Measurements from ENCODE around the gene CFAP20DC.
"Not testable (repeated sequence)": the region's sequence is repeated elsewhere in the genome, so short reads cannot be mapped to it uniquely, and the experiment has no call there.

CFAP20DC gene

DNA sequence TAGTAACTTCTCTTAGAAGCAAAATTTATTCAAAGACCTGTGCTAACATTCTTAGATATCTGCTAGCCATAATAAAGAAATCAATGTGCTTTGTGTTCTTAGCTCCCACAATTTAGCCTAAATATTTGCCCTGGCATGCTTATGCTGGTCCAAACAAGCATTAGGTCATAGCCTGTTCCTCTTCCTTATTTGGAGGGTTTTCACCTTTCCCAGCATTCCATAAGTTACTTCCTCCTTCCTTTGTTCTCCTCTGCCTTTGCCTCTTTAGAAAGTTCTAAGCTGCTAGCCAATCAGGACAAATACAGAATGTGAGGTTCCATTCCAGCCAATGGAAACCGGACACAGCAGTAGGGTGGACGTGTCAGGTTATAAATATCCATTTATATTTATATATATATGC is 345.5 kb downstream of the CFAP20DC start:
- H3K27ac ChIP-seq (ENCODE audit: low read depth, low read length); H3K4me3 ChIP-seq (ENCODE audit: low read depth, low read length); H3K36me3 ChIP-seq (ENCODE audit: control insufficient read depth, insufficient read depth, low read length); H3K27me3 ChIP-seq (ENCODE audit: control insufficient read depth, insufficient read depth, low read length); H3K4me1 ChIP-seq (ENCODE audit: control insufficient read depth, insufficient read depth, low read length); H3K9me3 ChIP-seq (ENCODE audit: control insufficient read depth, insufficient read depth, low read length); H3K9ac ChIP-seq (ENCODE audit: low read depth, low read length): not testable (repeated sequence)

DNA sequence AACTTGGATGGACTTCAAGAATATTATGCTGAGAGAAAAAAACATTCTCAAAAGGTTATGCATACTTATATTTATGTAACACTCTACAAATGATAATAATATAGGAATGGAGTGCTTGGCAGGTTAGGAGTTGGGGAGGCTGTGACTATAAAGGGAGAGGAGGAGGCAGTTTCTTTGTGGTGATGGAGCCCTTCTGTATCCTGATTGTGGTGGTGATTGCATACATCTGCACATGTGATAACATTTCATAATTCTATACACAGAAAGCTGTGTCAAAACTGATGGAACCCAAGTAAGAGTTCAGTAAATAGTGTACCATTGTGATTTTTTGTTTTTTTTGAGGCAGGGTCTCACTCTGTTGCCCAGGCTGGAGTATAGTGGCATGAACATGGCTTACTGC is 351.6 kb downstream of the CFAP20DC start:
- Histone ChIP-seq H3K27me3 (ENCODE audit: control insufficient read depth, insufficient read depth, low read length) (no peaks in the 10 kb centered on the region), H3K4me1 (ENCODE audit: control insufficient read depth, insufficient read depth, low read length) (no peaks in the 10 kb centered on the region)

GRCh38 chr3:58697561-58697960 is 352.3 kb downstream of the CFAP20DC start:
- Histone ChIP-seq H3K9me3 (ENCODE audit: control insufficient read depth, insufficient read depth, low read length) (peaks cover 20% of the 10 kb centered on the region), H3K9ac (ENCODE audit: low read depth, low read length) (no peak overlapping the region), H3K4me1 (ENCODE audit: control insufficient read depth, insufficient read depth, low read length) (no peaks in the 10 kb centered on the region), H3K36me3 (ENCODE audit: control insufficient read depth, insufficient read depth, low read length) (no peaks in the 10 kb centered on the region), H3K27me3 (ENCODE audit: control insufficient read depth, insufficient read depth, low read length) (no peaks in the 10 kb centered on the region), H3K4me3 (ENCODE audit: low read depth, low read length) (no peak overlapping the region), H3K27ac (ENCODE audit: low read depth, low read length) (no peak overlapping the region)

More for the DNA sequence above, 351.6 kb downstream of the CFAP20DC start:
- Histone ChIP-seq H3K9me3 (ENCODE audit: control insufficient read depth, insufficient read depth, low read length) (peaks cover 13% of the 10 kb centered on the region), H3K27ac (ENCODE audit: low read depth, low read length) (no peak overlapping the region), H3K4me3 (ENCODE audit: low read depth, low read length) (no peak overlapping the region), H3K9ac (ENCODE audit: low read depth, low read length) (no peak overlapping the region), H3K36me3 (ENCODE audit: control insufficient read depth, insufficient read depth, low read length) (no peaks in the 10 kb centered on the region)

DNA sequence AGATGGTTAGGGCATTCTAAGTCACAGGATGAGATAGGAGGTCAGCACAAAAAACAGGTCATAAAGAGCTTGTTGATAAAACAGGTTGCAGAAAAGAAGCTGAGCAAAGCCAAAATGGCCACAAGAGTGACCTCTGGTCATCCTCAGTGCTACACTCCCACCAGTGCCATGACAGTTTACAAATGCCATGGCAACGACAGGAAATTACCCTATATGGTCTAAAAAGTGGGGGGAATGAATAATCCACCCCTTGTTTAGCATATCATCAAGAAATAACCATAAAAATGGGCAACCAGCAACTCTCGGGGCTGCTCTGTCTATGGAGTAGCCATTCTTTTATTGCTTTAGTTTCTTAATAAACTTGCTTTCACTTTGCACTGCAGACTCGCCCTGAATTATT is 353.0 kb downstream of the CFAP20DC start:
- H3K36me3 ChIP-seq (ENCODE audit: control insufficient read depth, insufficient read depth, low read length); H3K4me3 ChIP-seq (ENCODE audit: low read depth, low read length); H3K9ac ChIP-seq (ENCODE audit: low read depth, low read length); H3K27ac ChIP-seq (ENCODE audit: low read depth, low read length); H3K27me3 ChIP-seq (ENCODE audit: control insufficient read depth, insufficient read depth, low read length); H3K4me1 ChIP-seq (ENCODE audit: control insufficient read depth, insufficient read depth, low read length): not testable (repeated sequence)
- H3K9me3 ChIP-seq (ENCODE audit: control insufficient read depth, insufficient read depth, low read length), result peaks cover 28% of the 10 kb centered on the region

DNA sequence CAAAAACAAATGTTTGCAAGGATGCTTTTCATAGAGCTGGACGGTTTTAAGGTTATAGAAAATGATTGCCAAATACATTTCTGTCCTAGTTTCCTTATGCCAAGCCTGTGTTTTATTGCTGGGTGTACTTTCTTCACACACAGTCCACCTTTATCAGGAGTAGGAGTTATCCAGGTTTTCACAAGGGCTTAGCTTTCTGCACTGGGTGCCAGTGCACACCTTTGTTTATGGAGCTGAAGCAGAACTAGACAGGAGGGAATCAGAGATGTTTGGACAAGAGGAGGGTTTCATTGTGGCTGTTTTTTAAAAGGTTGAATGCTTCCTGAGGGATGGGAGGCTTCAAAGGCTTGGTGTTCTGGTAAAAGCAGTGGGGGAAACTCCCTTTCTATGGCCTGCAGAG is 353.7 kb downstream of the CFAP20DC start:
- Histone ChIP-seq H3K36me3 (ENCODE audit: control insufficient read depth, insufficient read depth, low read length) (no peaks in the 10 kb centered on the region), H3K27me3 (ENCODE audit: control insufficient read depth, insufficient read depth, low read length) (no peaks in the 10 kb centered on the region), H3K9ac (ENCODE audit: low read depth, low read length) (no peak overlapping the region), H3K27ac (ENCODE audit: low read depth, low read length) (no peak overlapping the region), H3K9me3 (ENCODE audit: control insufficient read depth, insufficient read depth, low read length) (peaks cover 35% of the 10 kb centered on the region), H3K4me3 (ENCODE audit: low read depth, low read length) (no peak overlapping the region), H3K4me1 (ENCODE audit: control insufficient read depth, insufficient read depth, low read length) (no peaks in the 10 kb centered on the region)

- H3K4me3 ChIP-seq (ENCODE audit: low read depth, low read length); H3K4me1 ChIP-seq (ENCODE audit: control insufficient read depth, insufficient read depth, low read length); H3K27ac ChIP-seq (ENCODE audit: low read depth, low read length); H3K27me3 ChIP-seq (ENCODE audit: control insufficient read depth, insufficient read depth, low read length); H3K9ac ChIP-seq (ENCODE audit: low read depth, low read length); H3K36me3 ChIP-seq (ENCODE audit: control insufficient read depth, insufficient read depth, low read length): not testable (repeated sequence)
- peaks cover 42% of the 10 kb centered on the region for H3K9me3 ChIP-seq (ENCODE audit: control insufficient read depth, insufficient read depth, low read length)
Observed at GRCh38 chr3:58695284-58695683, 354.5 kb downstream of the CFAP20DC start.

DNA sequence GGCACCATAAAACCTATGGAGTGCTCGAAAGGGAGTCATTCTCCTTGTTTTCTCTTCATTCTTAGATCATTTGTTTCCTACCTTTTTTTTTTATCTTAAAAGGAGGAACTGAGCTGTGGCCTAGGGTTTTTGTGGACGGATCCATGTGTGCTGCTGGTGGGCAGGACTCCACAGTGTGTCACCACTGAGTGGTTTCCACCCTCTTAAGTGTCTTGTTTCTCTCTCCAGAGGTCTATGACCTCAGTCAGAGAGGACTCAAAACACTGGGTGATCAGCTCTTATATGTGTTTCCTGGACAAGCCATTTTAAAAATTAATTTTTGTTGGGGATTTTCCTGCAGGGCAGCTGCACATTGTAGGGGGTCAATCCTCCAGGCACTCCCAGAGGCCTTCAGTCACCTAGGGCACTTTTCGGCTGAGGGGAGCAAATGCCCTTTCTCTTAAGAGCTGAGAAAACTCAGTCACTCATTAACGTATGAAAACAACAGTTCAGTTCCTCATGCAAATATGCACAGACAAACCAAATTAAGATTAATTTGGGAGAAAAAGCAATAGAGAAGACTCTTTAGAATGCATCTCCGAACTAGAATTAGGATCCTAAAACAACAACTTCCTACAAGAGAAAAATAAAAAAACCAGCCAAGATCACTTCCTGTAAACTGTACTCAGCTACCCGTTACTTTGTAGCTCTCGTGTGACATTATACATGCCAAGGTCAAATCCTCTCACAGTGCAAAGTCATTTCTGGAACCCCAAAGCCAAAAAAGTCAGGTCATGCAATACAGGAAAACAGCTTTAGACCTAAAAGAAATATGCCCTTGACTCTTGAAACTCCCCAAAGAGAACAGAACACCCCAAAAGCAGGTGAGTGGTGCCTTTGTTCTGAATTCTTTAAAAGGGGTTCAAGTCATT is 355.6 kb downstream of the CFAP20DC start:
- H3K9me3 ChIP-seq (ENCODE audit: control insufficient read depth, insufficient read depth, low read length), result peaks cover 50% of the 10 kb centered on the region
- H3K4me3 ChIP-seq (ENCODE audit: low read depth, low read length), result no peak overlapping the region

GRCh38 chr3:58692484-58692883 is 357.3 kb downstream of the CFAP20DC start:
- H3K27ac ChIP-seq (ENCODE audit: low read depth, low read length), result no peak overlapping the region
- H3K4me3 ChIP-seq (ENCODE audit: low read depth, low read length), result no peak overlapping the region
- no peaks in the 10 kb centered on the region for H3K4me1 ChIP-seq (ENCODE audit: control insufficient read depth, insufficient read depth, low read length)
- H3K9me3 ChIP-seq (ENCODE audit: control insufficient read depth, insufficient read depth, low read length), result peaks cover 60% of the 10 kb centered on the region
- H3K36me3 ChIP-seq (ENCODE audit: control insufficient read depth, insufficient read depth, low read length), result no peaks in the 10 kb centered on the region
- no peaks in the 10 kb centered on the region for H3K27me3 ChIP-seq (ENCODE audit: control insufficient read depth, insufficient read depth, low read length)
- no peak overlapping the region for H3K9ac ChIP-seq (ENCODE audit: low read depth, low read length)

More for the DNA sequence above, 355.6 kb downstream of the CFAP20DC start:
- H3K9ac ChIP-seq (ENCODE audit: low read depth, low read length), result no peak overlapping the region
- no peak overlapping the region for H3K27ac ChIP-seq (ENCODE audit: low read depth, low read length)
- H3K4me1 ChIP-seq (ENCODE audit: control insufficient read depth, insufficient read depth, low read length), result no peaks in the 10 kb centered on the region
- no peaks in the 10 kb centered on the region for H3K27me3 ChIP-seq (ENCODE audit: control insufficient read depth, insufficient read depth, low read length)
- H3K36me3 ChIP-seq (ENCODE audit: control insufficient read depth, insufficient read depth, low read length), result no peaks in the 10 kb centered on the region
